ENCODE data around the gene TSHZ2.
A peak's percentile ranks its signal among the peaks of the same experiment; 100 is the strongest.

TSHZ2 gene, protein sequence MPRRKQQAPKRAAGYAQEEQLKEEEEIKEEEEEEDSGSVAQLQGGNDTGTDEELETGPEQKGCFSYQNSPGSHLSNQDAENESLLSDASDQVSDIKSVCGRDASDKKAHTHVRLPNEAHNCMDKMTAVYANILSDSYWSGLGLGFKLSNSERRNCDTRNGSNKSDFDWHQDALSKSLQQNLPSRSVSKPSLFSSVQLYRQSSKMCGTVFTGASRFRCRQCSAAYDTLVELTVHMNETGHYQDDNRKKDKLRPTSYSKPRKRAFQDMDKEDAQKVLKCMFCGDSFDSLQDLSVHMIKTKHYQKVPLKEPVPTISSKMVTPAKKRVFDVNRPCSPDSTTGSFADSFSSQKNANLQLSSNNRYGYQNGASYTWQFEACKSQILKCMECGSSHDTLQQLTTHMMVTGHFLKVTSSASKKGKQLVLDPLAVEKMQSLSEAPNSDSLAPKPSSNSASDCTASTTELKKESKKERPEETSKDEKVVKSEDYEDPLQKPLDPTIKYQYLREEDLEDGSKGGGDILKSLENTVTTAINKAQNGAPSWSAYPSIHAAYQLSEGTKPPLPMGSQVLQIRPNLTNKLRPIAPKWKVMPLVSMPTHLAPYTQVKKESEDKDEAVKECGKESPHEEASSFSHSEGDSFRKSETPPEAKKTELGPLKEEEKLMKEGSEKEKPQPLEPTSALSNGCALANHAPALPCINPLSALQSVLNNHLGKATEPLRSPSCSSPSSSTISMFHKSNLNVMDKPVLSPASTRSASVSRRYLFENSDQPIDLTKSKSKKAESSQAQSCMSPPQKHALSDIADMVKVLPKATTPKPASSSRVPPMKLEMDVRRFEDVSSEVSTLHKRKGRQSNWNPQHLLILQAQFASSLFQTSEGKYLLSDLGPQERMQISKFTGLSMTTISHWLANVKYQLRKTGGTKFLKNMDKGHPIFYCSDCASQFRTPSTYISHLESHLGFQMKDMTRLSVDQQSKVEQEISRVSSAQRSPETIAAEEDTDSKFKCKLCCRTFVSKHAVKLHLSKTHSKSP (N-terminal part only)

GRCh38 chr20:52972190-52972937, at the start of gene TSHZ2:
Gene TSHZ2 (plus strand): TSS chr20:52972358. CDS start chr20:52973294, 936 bp downstream.
- peak; percentile 12 for DNase-seq (ENCODE audit: low spot score)

DNA sequence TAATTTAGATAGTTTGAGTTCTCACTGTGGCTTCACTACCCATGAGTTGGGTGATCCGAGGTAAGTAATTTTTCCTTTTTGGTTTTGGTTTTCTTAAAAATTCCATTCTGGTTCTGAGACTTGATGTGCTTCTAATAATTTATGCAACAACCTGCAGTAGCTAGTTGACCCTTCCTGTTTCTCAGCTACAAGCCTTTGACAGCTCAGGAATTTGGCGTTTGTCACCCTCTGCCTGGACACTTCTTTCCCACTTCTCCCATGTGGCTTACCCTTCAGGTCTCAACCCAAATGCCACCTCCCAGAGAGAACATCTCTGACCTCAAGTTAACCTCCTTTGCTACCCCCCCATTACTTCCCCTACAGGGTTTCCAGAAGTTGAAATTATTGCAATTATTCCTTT, 49.7 kb upstream of the TSHZ2 start:
- DNase-seq (ENCODE audit: low spot score) = no peak

GRCh38 chr20:52923123-52923937, 48.8 kb upstream of the TSHZ2 start:
- DNase-seq (ENCODE audit: low spot score) = no peak

GRCh38 chr20:52924411-52925271, 47.5 kb upstream of the TSHZ2 start:
- no peak for DNase-seq (ENCODE audit: low spot score)

GRCh38 chr20:52926505-52926904, 45.7 kb upstream of the TSHZ2 start:
- DNase-seq (ENCODE audit: low spot score) = no peak

GRCh38 chr20:52933867-52934266, 38.3 kb upstream of the TSHZ2 start:
- DNase-seq (ENCODE audit: low spot score) = no peak

DNA sequence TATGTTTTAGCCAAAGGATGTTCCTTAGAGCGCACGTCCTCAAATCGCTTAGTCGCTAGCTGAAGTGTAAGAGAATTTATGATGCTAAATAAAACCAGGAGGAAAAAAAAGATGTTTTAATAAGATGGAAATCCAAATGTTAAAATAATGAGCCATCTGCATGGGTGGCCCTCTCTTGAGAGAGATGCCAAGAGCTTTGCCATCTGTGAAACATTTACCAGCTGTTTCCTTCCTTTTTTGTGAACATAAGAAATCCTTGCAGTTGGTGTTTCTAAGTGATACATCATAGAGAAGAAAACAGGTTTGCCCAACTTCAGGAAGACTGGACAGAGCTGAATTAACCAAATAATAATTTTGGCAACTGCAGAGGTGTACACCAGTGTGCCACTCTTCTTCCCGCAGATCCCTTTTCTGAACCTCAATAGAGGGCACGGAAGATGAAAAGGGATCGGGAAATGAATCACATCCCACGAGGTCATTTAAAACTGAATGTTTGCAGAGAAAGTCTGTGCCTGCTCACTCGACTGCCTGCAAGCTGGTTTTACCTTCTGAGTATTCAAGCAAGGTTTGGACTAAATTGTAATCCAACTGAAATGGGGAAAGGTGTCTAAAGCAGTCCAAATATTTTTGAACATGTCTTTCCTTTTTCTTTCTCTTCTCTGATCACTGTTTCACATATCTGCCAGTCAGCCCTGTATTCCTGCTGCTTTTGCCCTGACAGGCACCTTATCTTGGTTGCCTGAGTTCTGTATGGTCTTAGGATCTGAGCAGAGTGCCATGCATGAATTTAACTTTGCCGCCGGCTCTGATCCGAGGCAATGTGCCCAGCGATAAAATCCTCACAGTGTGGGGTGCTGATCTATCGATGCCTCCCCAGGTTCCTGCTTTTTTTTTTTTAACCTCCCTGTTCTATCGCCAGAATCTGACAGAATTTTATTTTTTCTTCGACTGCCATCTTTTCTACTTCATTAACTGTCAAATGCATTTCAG, 35.5 kb upstream of the TSHZ2 start:
- DNase-seq (ENCODE audit: low spot score) = no peak

DNA sequence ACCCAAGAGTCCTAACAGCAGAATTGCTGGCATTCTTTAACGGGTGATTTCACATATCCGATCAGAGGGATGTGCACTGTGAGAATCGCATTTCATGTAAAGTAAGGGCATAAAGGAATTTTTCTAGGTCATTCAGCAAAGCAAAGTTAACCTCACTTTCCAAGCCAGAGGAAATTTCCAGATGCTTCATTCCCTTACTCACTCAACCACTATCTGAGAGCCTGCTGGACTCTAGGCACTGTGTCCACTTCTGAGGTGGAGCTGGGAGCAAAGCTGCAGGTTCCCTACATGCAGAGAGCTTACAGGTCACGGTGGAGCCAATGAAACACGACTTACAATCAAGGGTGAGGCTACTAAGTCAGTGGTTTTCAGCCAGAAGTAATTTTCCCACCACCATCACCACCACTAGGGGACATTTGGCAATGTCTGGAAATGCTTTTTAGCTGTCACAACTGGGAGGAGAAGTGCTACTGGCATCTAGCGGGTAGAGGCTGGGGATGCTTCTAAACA, 34.5 kb upstream of the TSHZ2 start:
- no peak for DNase-seq (ENCODE audit: low spot score)

DNA sequence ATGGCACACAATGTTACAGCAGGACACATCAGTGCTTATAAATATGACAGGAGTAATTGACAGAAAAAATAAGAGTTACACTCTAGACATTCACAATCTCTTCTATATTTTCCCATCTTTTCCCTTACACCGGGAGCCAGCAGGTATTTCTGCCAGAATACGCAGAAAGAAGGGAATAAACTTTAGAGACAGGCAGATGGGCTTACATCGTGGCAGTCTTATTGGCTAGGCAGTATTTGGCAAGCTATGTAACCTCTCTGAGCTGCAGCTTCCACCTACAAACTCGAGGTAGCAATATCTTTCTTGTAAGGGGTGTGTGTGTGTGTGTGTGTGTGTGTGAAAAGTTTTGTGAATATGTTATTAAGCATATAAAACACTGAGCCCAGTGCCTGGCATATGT, 33.0 kb upstream of the TSHZ2 start:
- DNase-seq (ENCODE audit: low spot score) = no peak

DNA sequence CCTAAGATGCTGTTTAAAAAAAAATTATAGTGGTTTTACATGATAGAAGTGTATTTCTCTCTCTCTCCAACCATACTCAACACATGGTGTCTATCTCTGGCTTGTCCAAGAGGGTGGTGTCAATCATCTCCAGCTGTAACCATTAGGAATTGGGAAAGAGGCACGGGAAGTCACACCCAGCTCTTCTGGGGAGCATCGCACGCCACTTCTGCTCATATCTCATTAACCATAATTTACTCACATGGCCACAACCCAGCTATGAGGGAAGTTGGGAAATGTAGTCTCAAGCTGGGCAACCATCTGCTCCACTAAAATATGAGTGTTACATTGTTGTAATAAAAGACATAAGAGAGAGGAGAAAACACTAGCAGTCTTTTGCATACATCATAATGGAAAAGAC, 30.4 kb upstream of the TSHZ2 start:
- DNase-seq (ENCODE audit: low spot score) = no peak

DNA sequence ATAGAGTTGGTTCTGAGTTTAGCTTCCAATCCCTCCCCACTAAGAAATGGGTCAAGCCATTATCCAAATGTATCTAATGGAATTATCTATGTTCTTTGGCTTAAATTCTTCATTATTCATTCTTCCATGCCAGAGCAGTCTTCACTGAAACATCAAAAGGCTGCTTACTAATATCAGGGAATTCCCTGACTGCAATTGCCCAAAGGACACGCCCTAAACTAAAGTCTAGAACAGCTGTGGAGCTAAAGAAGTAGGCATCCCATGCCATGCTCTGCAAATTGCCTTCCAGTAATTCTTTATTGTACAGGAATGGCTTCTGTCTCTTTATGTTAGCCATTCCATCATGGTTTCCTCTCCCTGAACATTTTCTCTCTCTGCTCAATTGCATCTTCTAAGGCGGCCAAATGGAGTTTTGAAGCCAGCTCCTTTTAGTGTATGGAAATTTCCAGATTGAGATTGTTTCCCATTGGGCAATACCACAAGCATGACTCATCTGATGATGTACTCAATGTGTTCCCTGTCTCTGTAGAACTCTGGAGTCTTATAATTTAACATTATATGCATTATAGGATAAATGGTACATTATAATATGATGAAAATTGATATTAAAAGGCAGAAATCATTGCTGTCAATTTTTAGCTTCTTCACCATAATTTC, 28.8 kb upstream of the TSHZ2 start:
- DNase-seq (ENCODE audit: low spot score) = no peak

DNA sequence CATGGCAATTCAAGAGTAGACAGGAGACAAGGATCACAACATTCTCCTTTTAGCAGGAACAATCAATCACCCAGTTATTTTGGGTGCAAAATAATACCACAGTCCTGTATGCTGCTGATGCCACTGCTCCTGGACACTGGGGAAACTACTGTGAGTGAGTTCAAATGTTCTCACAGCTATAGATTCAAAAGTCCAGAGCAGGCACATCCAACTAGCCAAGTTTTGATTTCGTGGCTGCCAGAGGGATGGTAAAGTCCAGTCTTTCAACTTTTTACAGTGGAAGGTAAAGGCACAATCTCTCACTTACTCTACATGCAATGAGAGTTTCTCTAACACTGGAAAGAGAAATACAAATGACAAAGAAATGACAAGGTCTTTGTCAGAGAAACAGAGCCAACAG, 26.9 kb upstream of the TSHZ2 start:
- DNase-seq (ENCODE audit: low spot score) = no peak

DNA sequence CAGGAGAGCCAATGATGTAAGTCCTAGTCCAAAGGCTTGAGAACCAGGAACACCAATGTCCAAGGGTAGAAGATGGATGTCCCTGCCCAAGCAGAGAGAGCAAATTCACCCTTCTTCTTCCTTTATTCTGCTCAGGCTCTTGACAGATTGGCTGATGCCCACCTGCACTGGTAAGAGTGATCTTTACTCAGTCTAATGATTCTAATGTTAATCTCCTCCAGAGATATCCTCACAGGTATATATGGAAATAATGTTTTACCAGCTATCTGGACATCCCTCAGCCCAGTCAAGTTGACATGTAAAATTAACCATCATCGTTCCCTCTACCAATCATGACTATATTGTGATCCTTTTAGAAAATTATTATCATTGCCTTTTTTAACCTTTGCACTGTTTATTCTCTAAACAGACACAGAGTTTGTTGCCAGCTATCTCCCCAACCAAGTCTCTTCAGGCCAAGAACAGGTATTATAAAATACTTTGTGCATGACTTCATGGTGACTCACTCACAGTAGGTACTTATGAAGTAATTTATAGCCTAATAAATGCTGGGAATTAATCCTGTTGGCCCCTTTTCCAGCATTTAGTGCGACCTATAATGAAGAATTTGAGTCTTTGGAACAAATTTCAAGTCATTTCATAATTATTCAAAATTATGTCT, 26.2 kb upstream of the TSHZ2 start:
- DNase-seq (ENCODE audit: low spot score) = no peak

GRCh38 chr20:52948491-52948890, 23.7 kb upstream of the TSHZ2 start:
- DNase-seq (ENCODE audit: low spot score) = no peak

DNA sequence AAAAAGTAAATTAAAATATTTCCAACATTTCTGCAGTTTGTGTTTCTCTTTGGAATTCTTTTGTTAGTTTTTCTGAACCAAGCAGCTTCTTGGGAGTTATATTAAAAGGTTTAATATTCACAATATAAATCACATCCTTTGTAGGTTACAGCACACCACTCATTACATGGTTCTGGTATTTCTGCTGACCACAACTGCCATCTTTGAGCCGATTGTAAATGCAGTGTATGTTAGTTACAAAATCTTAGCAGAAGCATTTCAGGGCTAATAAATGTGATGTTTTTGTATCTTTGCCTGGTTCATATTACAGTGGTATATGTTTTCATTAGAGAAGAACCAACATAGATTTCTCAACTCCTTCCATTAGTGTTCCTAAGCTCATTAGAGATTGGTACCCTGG, 19.1 kb upstream of the TSHZ2 start:
- no peak for DNase-seq (ENCODE audit: low spot score)

DNA sequence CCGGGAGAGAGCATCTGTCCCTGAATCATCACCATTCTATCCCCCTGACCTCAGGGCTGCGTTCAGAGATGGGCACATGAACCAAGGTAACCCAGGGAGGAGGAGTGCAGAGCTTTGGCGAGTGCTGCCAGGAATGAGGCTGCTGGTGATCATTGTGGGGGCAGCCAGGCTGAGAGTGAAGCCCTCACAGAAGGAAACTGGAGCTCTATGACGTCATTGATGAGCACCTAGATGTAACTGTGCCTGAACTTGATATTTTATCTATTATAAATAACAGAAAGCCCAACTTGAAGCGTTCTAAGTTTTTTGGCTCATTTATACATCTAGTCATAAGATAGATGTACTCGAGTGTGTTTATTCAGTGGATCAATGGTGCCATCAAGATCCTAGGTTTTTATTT, 17.3 kb upstream of the TSHZ2 start:
- DNase-seq (ENCODE audit: low spot score) = no peak

GRCh38 chr20:52958211-52958610, 13.9 kb upstream of the TSHZ2 start:
- DNase-seq (ENCODE audit: low spot score) = no peak

GRCh38 chr20:52959125-52959524, 13.0 kb upstream of the TSHZ2 start:
- DNase-seq (ENCODE audit: low spot score) = no peak

All from AG08396 (cell line).